Measurements from ENCODE around the gene IGBP1.

IGBP1 gene

DNA sequence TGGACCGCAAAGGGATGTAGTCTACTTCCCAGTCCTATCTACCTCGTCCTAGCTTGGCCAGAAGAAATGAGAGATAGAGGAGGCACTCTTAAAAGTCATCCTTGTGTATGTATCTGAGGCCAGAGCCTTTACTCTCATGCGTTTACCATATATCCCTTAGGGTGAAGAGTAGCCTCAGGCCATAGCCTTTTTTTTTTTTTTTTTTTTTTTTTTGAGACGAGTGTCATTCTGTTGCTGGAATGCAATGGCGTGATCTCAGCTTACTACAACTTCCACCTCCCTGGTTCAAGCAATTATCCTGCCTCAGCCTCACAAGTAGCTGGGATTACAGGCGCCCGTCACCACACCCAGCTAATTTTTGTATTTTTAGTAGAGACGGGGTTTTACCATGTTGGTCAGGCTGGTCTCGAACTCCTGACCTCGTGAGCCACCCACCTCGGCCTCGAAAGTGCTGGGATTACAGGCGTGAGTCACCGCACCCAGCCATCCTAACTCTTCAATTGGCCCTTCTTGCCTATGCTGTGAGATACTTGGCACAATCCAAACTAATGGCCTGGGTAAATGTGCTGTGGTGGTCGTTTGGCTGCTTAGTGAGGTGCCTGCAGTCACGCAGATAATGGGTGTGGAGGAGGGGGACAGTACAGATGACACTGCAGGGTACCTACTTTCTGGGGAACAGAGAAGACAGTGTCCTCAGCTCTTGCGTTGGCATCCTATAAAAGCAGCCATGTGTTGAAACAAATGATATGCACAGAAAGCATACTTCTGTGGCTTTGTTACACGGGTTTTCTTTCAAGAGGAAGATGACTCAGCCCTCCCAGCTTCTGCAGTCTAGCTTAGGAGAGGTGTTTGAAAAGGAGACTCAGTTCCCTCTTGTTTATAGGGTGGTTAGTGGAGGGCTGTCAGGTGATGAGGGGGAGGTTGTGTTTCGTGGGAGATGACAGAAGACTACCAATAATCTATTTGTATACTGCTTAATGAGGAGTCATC lies 33.6 kb downstream of the IGBP1 start:
- Histone ChIP-seq H3K4me3 (ENCODE audit: insufficient read depth, low read depth, low read length, poor library complexity, severe bottlenecking) (no peak overlapping the region), H3K36me3 (ENCODE audit: control insufficient read depth, insufficient read depth, low read length) (no peaks in the 10 kb centered on the region), H3K27ac (ENCODE audit: insufficient read depth, low read length, poor library complexity, severe bottlenecking) (no peak overlapping the region), H3K9me3 (ENCODE audit: control insufficient read depth, low read length) (no peaks in the 10 kb centered on the region), H3K4me1 (ENCODE audit: control insufficient read depth, insufficient read depth, low read length, poor library complexity, severe bottlenecking) (no peaks in the 10 kb centered on the region), H3K27me3 (replicated peaks; ENCODE audit: control insufficient read depth, insufficient read depth, low read length, poor library complexity, severe bottlenecking) (no peaks in the 10 kb centered on the region)
- no peak for DNase-seq

- Histone ChIP-seq H3K27me3 (replicated peaks; ENCODE audit: control insufficient read depth, insufficient read depth, low read length, poor library complexity, severe bottlenecking) (no peaks in the 10 kb centered on the region), H3K27ac (ENCODE audit: insufficient read depth, low read length, poor library complexity, severe bottlenecking) (no peak overlapping the region), H3K36me3 (ENCODE audit: control insufficient read depth, insufficient read depth, low read length) (no peaks in the 10 kb centered on the region), H3K9me3 (ENCODE audit: control insufficient read depth, low read length) (no peaks in the 10 kb centered on the region), H3K4me1 (ENCODE audit: control insufficient read depth, insufficient read depth, low read length, poor library complexity, severe bottlenecking) (no peaks in the 10 kb centered on the region), H3K4me3 (ENCODE audit: insufficient read depth, low read depth, low read length, poor library complexity, severe bottlenecking) (no peak overlapping the region)
- no peak for DNase-seq
These were observed 35.3 kb downstream of the IGBP1 start for GRCh38 chrX:70168238-70169188.

- no peak overlapping the region for H3K4me3 ChIP-seq (ENCODE audit: insufficient read depth, low read depth, low read length, poor library complexity, severe bottlenecking)
- H3K9me3 ChIP-seq (ENCODE audit: control insufficient read depth, low read length) = no peaks in the 10 kb centered on the region
- no peaks in the 10 kb centered on the region for H3K27me3 ChIP-seq (replicated peaks; ENCODE audit: control insufficient read depth, insufficient read depth, low read length, poor library complexity, severe bottlenecking)
- DNase-seq = no peak
- no peak overlapping the region for H3K27ac ChIP-seq (ENCODE audit: insufficient read depth, low read length, poor library complexity, severe bottlenecking)
- no peaks in the 10 kb centered on the region for H3K36me3 ChIP-seq (ENCODE audit: control insufficient read depth, insufficient read depth, low read length)
- H3K4me1 ChIP-seq (ENCODE audit: control insufficient read depth, insufficient read depth, low read length, poor library complexity, severe bottlenecking) = no peaks in the 10 kb centered on the region
These were observed 36.0 kb downstream of the IGBP1 start for GRCh38 chrX:70169281-70169680.

GRCh38 chrX:70171624-70172023 lies 38.4 kb downstream of the IGBP1 start:
- Histone ChIP-seq H3K4me3 (ENCODE audit: insufficient read depth, low read depth, low read length, poor library complexity, severe bottlenecking) (no peak overlapping the region), H3K36me3 (ENCODE audit: control insufficient read depth, insufficient read depth, low read length) (no peaks in the 10 kb centered on the region), H3K27me3 (replicated peaks; ENCODE audit: control insufficient read depth, insufficient read depth, low read length, poor library complexity, severe bottlenecking) (no peaks in the 10 kb centered on the region), H3K9me3 (ENCODE audit: control insufficient read depth, low read length) (no peaks in the 10 kb centered on the region), H3K27ac (ENCODE audit: insufficient read depth, low read length, poor library complexity, severe bottlenecking) (no peak overlapping the region), H3K4me1 (ENCODE audit: control insufficient read depth, insufficient read depth, low read length, poor library complexity, severe bottlenecking) (no peaks in the 10 kb centered on the region)
- DNase-seq = no peak

- H3K4me1 ChIP-seq (ENCODE audit: control insufficient read depth, insufficient read depth, low read length, poor library complexity, severe bottlenecking) = no peaks in the 10 kb centered on the region
- H3K27me3 ChIP-seq (replicated peaks; ENCODE audit: control insufficient read depth, insufficient read depth, low read length, poor library complexity, severe bottlenecking) = no peaks in the 10 kb centered on the region
- H3K36me3 ChIP-seq (ENCODE audit: control insufficient read depth, insufficient read depth, low read length) = no peaks in the 10 kb centered on the region
- DNase-seq = no peak
- H3K27ac ChIP-seq (ENCODE audit: insufficient read depth, low read length, poor library complexity, severe bottlenecking) = no peak overlapping the region
- no peak overlapping the region for H3K4me3 ChIP-seq (ENCODE audit: insufficient read depth, low read depth, low read length, poor library complexity, severe bottlenecking)
- no peaks in the 10 kb centered on the region for H3K9me3 ChIP-seq (ENCODE audit: control insufficient read depth, low read length)
These were observed 39.0 kb downstream of the IGBP1 start for GRCh38 chrX:70172221-70172620.

DNA sequence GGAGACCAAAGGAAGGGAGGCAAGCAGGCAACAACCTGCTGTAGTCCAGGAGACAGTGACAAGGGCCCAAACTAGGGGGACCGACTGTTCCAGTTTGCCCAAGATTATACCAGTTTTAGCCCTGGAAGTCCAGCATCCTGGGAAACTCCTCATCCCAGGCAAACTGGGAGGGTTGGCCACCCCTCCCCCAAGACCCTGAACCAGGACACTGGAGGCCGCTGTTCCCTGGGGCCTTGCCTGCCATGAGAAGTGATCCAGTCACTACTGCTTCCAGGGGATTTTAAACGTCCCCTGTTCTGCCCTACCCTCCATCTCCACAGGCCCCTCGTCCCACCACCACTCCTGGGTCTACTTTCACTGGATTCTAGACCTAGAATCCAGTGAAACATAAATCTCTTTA lies 39.7 kb downstream of the IGBP1 start:
- Histone ChIP-seq H3K27ac (ENCODE audit: insufficient read depth, low read length, poor library complexity, severe bottlenecking) (no peak overlapping the region), H3K4me3 (ENCODE audit: insufficient read depth, low read depth, low read length, poor library complexity, severe bottlenecking) (no peak overlapping the region), H3K4me1 (ENCODE audit: control insufficient read depth, insufficient read depth, low read length, poor library complexity, severe bottlenecking) (no peaks in the 10 kb centered on the region), H3K9me3 (ENCODE audit: control insufficient read depth, low read length) (no peaks in the 10 kb centered on the region), H3K36me3 (ENCODE audit: control insufficient read depth, insufficient read depth, low read length) (no peaks in the 10 kb centered on the region), H3K27me3 (replicated peaks; ENCODE audit: control insufficient read depth, insufficient read depth, low read length, poor library complexity, severe bottlenecking) (no peaks in the 10 kb centered on the region)
- no peak for DNase-seq

GRCh38 chrX:70174754-70175153 lies 41.5 kb downstream of the IGBP1 start:
- no peaks in the 10 kb centered on the region for H3K9me3 ChIP-seq (ENCODE audit: control insufficient read depth, low read length)
- no peaks in the 10 kb centered on the region for H3K27me3 ChIP-seq (replicated peaks; ENCODE audit: control insufficient read depth, insufficient read depth, low read length, poor library complexity, severe bottlenecking)
- no peaks in the 10 kb centered on the region for H3K4me1 ChIP-seq (ENCODE audit: control insufficient read depth, insufficient read depth, low read length, poor library complexity, severe bottlenecking)
- H3K36me3 ChIP-seq (ENCODE audit: control insufficient read depth, insufficient read depth, low read length) = no peaks in the 10 kb centered on the region
- H3K27ac ChIP-seq (ENCODE audit: insufficient read depth, low read length, poor library complexity, severe bottlenecking) = no peak overlapping the region
- H3K4me3 ChIP-seq (ENCODE audit: insufficient read depth, low read depth, low read length, poor library complexity, severe bottlenecking) = no peak overlapping the region
- no peak for DNase-seq

GRCh38 chrX:70175338-70175737 lies 42.1 kb downstream of the IGBP1 start:
- H3K4me1 ChIP-seq (ENCODE audit: control insufficient read depth, insufficient read depth, low read length, poor library complexity, severe bottlenecking) = no peaks in the 10 kb centered on the region
- H3K36me3 ChIP-seq (ENCODE audit: control insufficient read depth, insufficient read depth, low read length) = no peaks in the 10 kb centered on the region
- DNase-seq = no peak
- no peaks in the 10 kb centered on the region for H3K9me3 ChIP-seq (ENCODE audit: control insufficient read depth, low read length)
- H3K4me3 ChIP-seq (ENCODE audit: insufficient read depth, low read depth, low read length, poor library complexity, severe bottlenecking) = no peak overlapping the region
- no peaks in the 10 kb centered on the region for H3K27me3 ChIP-seq (replicated peaks; ENCODE audit: control insufficient read depth, insufficient read depth, low read length, poor library complexity, severe bottlenecking)
- no peak overlapping the region for H3K27ac ChIP-seq (ENCODE audit: insufficient read depth, low read length, poor library complexity, severe bottlenecking)

GRCh38 chrX:70176938-70177533 lies 43.8 kb downstream of the IGBP1 start, which contains the start of gene DGAT2L6:
Gene DGAT2L6 (plus strand): TSS chrX:70177483. CDS start chrX:70177583, 100 bp downstream.
- H3K9me3 ChIP-seq (ENCODE audit: control insufficient read depth, low read length) = no peaks in the 10 kb centered on the region
- H3K4me1 ChIP-seq (ENCODE audit: control insufficient read depth, insufficient read depth, low read length, poor library complexity, severe bottlenecking) = no peaks in the 10 kb centered on the region
- no peak for DNase-seq
- H3K4me3 ChIP-seq (ENCODE audit: insufficient read depth, low read depth, low read length, poor library complexity, severe bottlenecking) = no peak within 1 kb of the TSS
- H3K27me3 ChIP-seq (replicated peaks; ENCODE audit: control insufficient read depth, insufficient read depth, low read length, poor library complexity, severe bottlenecking) = no peaks in the 10 kb centered on the region
- H3K27ac ChIP-seq (ENCODE audit: insufficient read depth, low read length, poor library complexity, severe bottlenecking) = no peak within 1 kb of the TSS
- H3K36me3 ChIP-seq (ENCODE audit: control insufficient read depth, insufficient read depth, low read length) = no peaks in the 10 kb centered on the region
